K562 (cell line): ENCODE measurements around the gene KITLG. TPM values are rescaled to one million over a fixed set of nuclear protein-coding genes. Genes with fewer than 3 reads are reported as not detected.

Experiments
- ARNT ChIP-seq, 2 experiments: fragments of 450-650 bp; IDR thresholded peaks; 2 replicates each; pipeline ENCODE4 v1.6.1; 2016; ENCODE audit warnings: mild to moderate bottlenecking in 1 of 2
- BRF1 ChIP-seq: IDR thresholded peaks from 3 replicates; pipeline ENCODE4 v1.6.1; 2011; ENCODE audit warnings: borderline replicate concordance, mild to moderate bottlenecking; ENCODE audit not compliant: insufficient read length; ENCODE audit errors: extremely low read depth
- FIP1L1 ChIP-seq: fragments of 200-400 bp; formaldehyde crosslinking; IDR thresholded peaks from 2 replicates; pipeline ENCODE4 v1.6.1; 2018; ENCODE audit warnings: mild to moderate bottlenecking, low read depth, low read length; ENCODE audit not compliant: poor library complexity, severe bottlenecking
- HINFP ChIP-seq: fragments of 450-650 bp; conservative IDR thresholded peaks from 2 replicates; pipeline ENCODE4 v1.6.1; 2016; ENCODE audit warnings: missing genetic modification characterization, low read depth, mild to moderate bottlenecking, control low read depth, missing compliant biosample characterization
- KAT8 ChIP-seq: fragments of 450-650 bp; IDR thresholded peaks from 2 replicates; pipeline ENCODE4 v1.6.1; 2016; ENCODE audit warnings: low read depth, mild to moderate bottlenecking
- NFIX ChIP-seq: fragments of 250-450 bp; sonication (Bioruptor Pico); IDR thresholded peaks from 2 replicates; pipeline ENCODE4 v1.4.0; 2020; ENCODE audit warnings: low read depth, mild to moderate bottlenecking, moderate library complexity
- RERE ChIP-seq: sonication (generic); formaldehyde crosslinking; IDR thresholded peaks from 2 replicates; pipeline ENCODE4 v1.8.0; 2023; ENCODE audit warnings: missing genetic modification reagents, mild to moderate bottlenecking, borderline replicate concordance
- REST ChIP-seq, 2 experiments: fragments of 450-650 bp; formaldehyde crosslinking in 1 of 2; IDR thresholded peaks; 2 replicates each; pipeline versions ENCODE4 v1.4.0 to v1.6.1; 2014 to 2020; ENCODE audit warnings: mild to moderate bottlenecking in 2 of 2, borderline replicate concordance in 1 of 2, low read depth in 1 of 2
- SIX5 ChIP-seq, 2 experiments: IDR thresholded peaks; 2 replicates each; pipeline ENCODE4 v1.6.1; 2011; ENCODE audit warnings: low read length in 2 of 2, borderline replicate concordance in 1 of 2, low read depth in 1 of 2, mild to moderate bottlenecking in 1 of 2, moderate library complexity in 1 of 2; ENCODE audit not compliant: insufficient read depth in 1 of 2
- SREBF2 ChIP-seq: sonication (generic); formaldehyde crosslinking; IDR thresholded peaks from 2 replicates; pipeline ENCODE4 v1.4.0; 2020; ENCODE audit warnings: mild to moderate bottlenecking, missing genetic modification reagents
- ZNF133 ChIP-seq: fragments of 250-450 bp; sonication (Bioruptor Pico); IDR thresholded peaks from 2 replicates; pipeline ENCODE4 v1.4.0; 2020; ENCODE audit warnings: mild to moderate bottlenecking
- ZNF75A ChIP-seq: fragments of 450-650 bp; formaldehyde crosslinking; IDR thresholded peaks from 2 replicates; pipeline ENCODE4 v1.4.0; 2020; ENCODE audit warnings: mild to moderate bottlenecking
- polyA plus RNA-seq, 8 experiments: library from polyadenylated mRNA; depleted of rRNA in 4 of 8; stranded (reverse) in 5 of 8; unstranded in 3 of 8; fragments of >200 nt; fragmentation: Nextera tagmentation in 2 of 8; fragmentation: Illumina TruSeq in 1 of 8; extraction: Ambion mirVana in 2 of 8; extraction: Trizol in 1 of 8; gene quantifications; 2 replicates each; pipeline versions ENCODE4 v1.2.1 to v1.2.3, GENCODE V29; 2011 to 2014; ENCODE audit warnings: inconsistent platforms in 1 of 8, missing spikeins in 1 of 8
- total RNA-seq, 7 experiments: library from RNA; depleted of rRNA in 6 of 7; stranded (reverse); fragments of >200 nt in 6 of 7; fragmentation: Illumina TruSeq in 2 of 7; extraction: Trizol in 2 of 7; gene quantifications; 2 replicates each; pipeline versions ENCODE4 v1.2.1 to v1.2.3, GENCODE V29; 2011 to 2021; ENCODE audit warnings: low replicate concordance in 1 of 7

Gene KITLG
- total and polyA plus RNA-seq, 9 of the 15 experiments (the other 6 are each of a cell fraction or from before 2014, with no cell fraction given): 0.04 to 0.09 (median 0.04) TPM; not detected in 6

DNA sequence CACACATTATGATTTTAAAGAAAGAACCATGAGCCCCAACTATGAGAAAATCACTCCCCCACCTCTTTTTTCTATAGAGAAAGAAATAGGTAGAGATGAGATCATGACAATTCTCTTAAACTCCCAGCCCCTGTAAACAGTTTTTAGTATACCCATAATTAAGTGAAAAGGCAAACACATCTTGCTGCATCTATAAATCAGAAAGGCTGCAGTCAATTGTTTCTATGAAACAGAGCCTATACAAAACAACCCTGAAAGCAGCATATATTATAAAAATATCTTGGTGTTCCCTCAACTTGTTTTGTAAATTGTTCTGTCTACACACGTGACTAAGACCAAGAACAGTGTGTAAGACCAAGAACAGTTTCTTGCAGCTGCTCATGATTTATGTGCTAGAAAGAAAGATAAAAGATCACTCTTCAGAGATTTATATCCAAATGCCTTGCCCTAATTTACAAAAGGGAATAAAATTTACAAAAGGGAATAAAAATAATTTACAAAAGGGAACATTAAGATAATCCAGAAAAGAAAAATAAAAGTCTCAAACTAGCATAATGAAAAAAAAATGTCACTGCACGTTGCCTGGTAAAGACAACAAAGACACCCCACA lies 4.8 kb downstream of the KITLG start (continued):
- TF ChIP-seq RERE (CRISPR knock-in tag): no peak
- no peak for TF ChIP-seq FIP1L1
- TF ChIP-seq KAT8: no peak
- no peak for TF ChIP-seq HINFP (tag)
- no peak for TF ChIP-seq ARNT (IDR thresholded peaks at IDR 0.05)
- no peak for TF ChIP-seq REST (IDR thresholded peaks at IDR 0.05; ENCODE audit: borderline replicate concordance)
- no peak for TF ChIP-seq REST (CRISPR knock-in tag; IDR thresholded peaks at IDR 0.05; ENCODE audit: low read depth)
- no peak for TF ChIP-seq BRF1
- no peak for TF ChIP-seq SREBF2 (CRISPR knock-in tag)
- TF ChIP-seq ZNF133: no peak
- no peak for TF ChIP-seq SIX5 (IDR thresholded peaks at IDR 0.05; ENCODE audit: borderline replicate concordance in 1 of 2, insufficient read depth in 1 of 2, low read depth in 1 of 2, low read length in 2 of 2)
- TF ChIP-seq ZNF75A (CRISPR knock-in tag): no peak
- no peak for TF ChIP-seq NFIX (CRISPR knock-in tag)
